ENCODE data around the gene AAK1. TPM values are rescaled to one million over a fixed set of nuclear protein-coding genes. Genes with fewer than 3 reads are reported as not detected.

Gene AAK1
- total and polyA plus RNA-seq, 2 of the 13 experiments (the other 11 are each of a cell fraction or from before 2014, with no cell fraction given), result 9.8 to 10.3 TPM

DNA sequence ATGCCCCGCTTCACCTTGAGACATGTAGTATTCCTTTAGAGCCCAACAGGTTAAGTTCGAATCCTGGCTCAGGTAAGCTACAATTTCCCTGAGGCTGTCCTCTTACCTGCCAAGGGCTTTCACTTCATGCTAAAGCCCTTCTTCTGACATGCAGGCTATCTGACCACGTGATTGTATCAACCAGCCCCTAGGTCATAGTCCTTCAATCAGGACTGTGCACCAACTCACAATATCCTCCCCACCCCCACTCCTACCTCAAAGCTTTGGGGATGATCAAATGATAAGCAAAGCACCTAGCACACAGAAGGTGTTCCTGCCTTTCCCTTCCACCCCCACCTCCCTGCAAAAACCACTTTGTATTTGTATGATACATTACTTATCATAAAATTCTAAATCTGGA lies 78.9 kb downstream of the AAK1 start:
- no peaks in the 10 kb centered on the region for H3K9me3 ChIP-seq (ENCODE audit: low read length)
- intact Hi-C loops (cut with micrococcal nuclease; ENCODE audit: unreplicated experiment), result loop anchor here (5.0 kb wide), 1 partner anchor 78 kb away; the partner anchor contains the start of gene AAK1
- ChIA-PET POLR2A (interaction anchor here (0.6 kb wide), 2 partner anchors 10 to 25 kb away, joined by 3 to 4 read pairs; no protein-coding TSS in a partner anchor), CTCF (ENCODE audit: low intra/inter-chr PET ratio, low total read pairs) (no interaction called here)
- H3K27ac ChIP-seq (ENCODE audit: extremely low read length, insufficient read depth, low read length), result no peak overlapping the region
- H2AFZ ChIP-seq (ENCODE audit: low read length), result no peak overlapping the region
- no peaks in the 10 kb centered on the region for H3K79me2 ChIP-seq (ENCODE audit: insufficient read depth, low read length)
- H4K20me1 ChIP-seq (ENCODE audit: insufficient read depth, low read length), result peaks cover 5% of the 10 kb centered on the region; the same call in 1 of the 2 replicates
- H3K4me2 ChIP-seq (ENCODE audit: low read depth, low read length), result no peak overlapping the region
- no peak overlapping the region for H3K9ac ChIP-seq (ENCODE audit: insufficient read depth, low read depth, low read length)
- H3K36me3 ChIP-seq (replicated peaks in 1 of 2; ENCODE audit: control insufficient read depth in 1 of 2, insufficient read depth in 2 of 2, low read length in 2 of 2), result no peaks in the 10 kb centered on the region
- FAIRE-seq, result no peak
- DNase-seq (ENCODE audit: low spot score), result no peak
- H3K27me3 ChIP-seq (ENCODE audit: control insufficient read depth in 1 of 2, insufficient read depth in 2 of 2, low read length in 2 of 2), result no peaks in the 10 kb centered on the region
- no TSS peak for BruUV-seq (replicated peaks)
- 89% methylated on average over 3 of the region's 3 CpGs for WGBS (ENCODE audit: low lambda C conversion rate)
- peaks cover 14% of the 10 kb centered on the region for H3K4me1 ChIP-seq (ENCODE audit: insufficient read depth, low read length)
- no peak overlapping the region for H3K4me3 ChIP-seq (replicated peaks in 1 of 3; ENCODE audit: insufficient read depth in 1 of 3, low read depth in 2 of 3, low read length in 3 of 3)
- in situ Hi-C loops (cut with HindIII; ENCODE audit: extremely low pct_ligation_motif_present, low pct_unique_long_range_greater_than_20kb), result loop anchor here (5.0 to 10.0 kb wide), 2 partner anchors 148 to 250 kb away; no protein-coding TSS in a partner anchor
- no peak for ATAC-seq
- TF ChIP-seq PHF21A (CRISPR knock-in tag; IDR thresholded peaks at IDR 0.05) (no peak), ZSCAN9 (CRISPR knock-in tag; IDR thresholded peaks at IDR 0.05; ENCODE audit: borderline replicate concordance) (no peak), ATF1 (CRISPR knock-in tag; IDR thresholded peaks at IDR 0.05) (no peak), ZMYM3 (CRISPR knock-in tag; IDR thresholded peaks at IDR 0.05) (no peak), CBX1 (IDR thresholded peaks at IDR 0.05; ENCODE audit: low read depth) (no peak), TSC22D2 (CRISPR knock-in tag; IDR thresholded peaks at IDR 0.05; ENCODE audit: borderline replicate concordance) (no peak), MTA1 (CRISPR knock-in tag; IDR thresholded peaks at IDR 0.05; ENCODE audit: borderline replicate concordance) (no peak), PCBP2 (optimal IDR thresholded peaks at IDR 0.05; ENCODE audit: low read depth, low read length, poor library complexity, severe bottlenecking) (no peak), KDM5B (CRISPR knock-in tag; IDR thresholded peaks at IDR 0.05; ENCODE audit: borderline replicate concordance) (no peak), CENPX (CRISPR knock-in tag; IDR thresholded peaks at IDR 0.05) (no peak)
- TF ChIP-seq, protein P1, sequence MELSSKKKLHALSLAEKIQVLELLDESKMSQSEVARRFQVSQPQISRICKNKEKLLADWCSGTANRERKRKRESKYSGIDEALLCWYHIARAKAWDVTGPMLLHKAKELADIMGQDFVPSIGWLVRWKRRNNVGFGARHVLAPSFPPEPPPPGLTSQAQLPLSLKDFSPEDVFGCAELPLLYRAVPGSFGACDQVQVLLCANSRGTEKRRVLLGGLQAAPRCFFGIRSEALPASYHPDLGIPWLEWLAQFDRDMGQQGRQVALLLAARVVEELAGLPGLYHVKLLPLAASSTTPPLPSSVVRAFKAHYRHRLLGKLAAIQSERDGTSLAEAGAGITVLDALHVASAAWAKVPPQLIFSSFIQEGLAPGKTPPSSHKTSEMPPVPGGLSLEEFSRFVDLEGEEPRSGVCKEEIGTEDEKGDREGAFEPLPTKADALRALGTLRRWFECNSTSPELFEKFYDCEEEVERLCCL (CRISPR knock-in tag; IDR thresholded peaks at IDR 0.05; ENCODE audit: borderline replicate concordance), result no peak
- TF ChIP-seq, protein P2, sequence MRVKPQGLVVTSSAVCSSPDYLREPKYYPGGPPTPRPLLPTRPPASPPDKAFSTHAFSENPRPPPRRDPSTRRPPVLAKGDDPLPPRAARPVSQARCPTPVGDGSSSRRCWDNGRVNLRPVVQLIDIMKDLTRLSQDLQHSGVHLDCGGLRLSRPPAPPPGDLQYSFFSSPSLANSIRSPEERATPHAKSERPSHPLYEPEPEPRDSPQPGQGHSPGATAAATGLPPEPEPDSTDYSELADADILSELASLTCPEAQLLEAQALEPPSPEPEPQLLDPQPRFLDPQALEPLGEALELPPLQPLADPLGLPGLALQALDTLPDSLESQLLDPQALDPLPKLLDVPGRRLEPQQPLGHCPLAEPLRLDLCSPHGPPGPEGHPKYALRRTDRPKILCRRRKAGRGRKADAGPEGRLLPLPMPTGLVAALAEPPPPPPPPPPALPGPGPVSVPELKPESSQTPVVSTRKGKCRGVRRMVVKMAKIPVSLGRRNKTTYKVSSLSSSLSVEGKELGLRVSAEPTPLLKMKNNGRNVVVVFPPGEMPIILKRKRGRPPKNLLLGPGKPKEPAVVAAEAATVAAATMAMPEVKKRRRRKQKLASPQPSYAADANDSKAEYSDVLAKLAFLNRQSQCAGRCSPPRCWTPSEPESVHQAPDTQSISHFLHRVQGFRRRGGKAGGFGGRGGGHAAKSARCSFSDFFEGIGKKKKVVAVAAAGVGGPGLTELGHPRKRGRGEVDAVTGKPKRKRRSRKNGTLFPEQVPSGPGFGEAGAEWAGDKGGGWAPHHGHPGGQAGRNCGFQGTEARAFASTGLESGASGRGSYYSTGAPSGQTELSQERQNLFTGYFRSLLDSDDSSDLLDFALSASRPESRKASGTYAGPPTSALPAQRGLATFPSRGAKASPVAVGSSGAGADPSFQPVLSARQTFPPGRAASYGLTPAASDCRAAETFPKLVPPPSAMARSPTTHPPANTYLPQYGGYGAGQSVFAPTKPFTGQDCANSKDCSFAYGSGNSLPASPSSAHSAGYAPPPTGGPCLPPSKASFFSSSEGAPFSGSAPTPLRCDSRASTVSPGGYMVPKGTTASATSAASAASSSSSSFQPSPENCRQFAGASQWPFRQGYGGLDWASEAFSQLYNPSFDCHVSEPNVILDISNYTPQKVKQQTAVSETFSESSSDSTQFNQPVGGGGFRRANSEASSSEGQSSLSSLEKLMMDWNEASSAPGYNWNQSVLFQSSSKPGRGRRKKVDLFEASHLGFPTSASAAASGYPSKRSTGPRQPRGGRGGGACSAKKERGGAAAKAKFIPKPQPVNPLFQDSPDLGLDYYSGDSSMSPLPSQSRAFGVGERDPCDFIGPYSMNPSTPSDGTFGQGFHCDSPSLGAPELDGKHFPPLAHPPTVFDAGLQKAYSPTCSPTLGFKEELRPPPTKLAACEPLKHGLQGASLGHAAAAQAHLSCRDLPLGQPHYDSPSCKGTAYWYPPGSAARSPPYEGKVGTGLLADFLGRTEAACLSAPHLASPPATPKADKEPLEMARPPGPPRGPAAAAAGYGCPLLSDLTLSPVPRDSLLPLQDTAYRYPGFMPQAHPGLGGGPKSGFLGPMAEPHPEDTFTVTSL (CRISPR knock-in tag; IDR thresholded peaks at IDR 0.05; ENCODE audit: borderline replicate concordance), result no peak
- TF ChIP-seq, protein P3, sequence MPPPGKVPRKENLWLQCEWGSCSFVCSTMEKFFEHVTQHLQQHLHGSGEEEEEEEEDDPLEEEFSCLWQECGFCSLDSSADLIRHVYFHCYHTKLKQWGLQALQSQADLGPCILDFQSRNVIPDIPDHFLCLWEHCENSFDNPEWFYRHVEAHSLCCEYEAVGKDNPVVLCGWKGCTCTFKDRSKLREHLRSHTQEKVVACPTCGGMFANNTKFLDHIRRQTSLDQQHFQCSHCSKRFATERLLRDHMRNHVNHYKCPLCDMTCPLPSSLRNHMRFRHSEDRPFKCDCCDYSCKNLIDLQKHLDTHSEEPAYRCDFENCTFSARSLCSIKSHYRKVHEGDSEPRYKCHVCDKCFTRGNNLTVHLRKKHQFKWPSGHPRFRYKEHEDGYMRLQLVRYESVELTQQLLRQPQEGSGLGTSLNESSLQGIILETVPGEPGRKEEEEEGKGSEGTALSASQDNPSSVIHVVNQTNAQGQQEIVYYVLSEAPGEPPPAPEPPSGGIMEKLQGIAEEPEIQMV (CRISPR knock-in tag; IDR thresholded peaks at IDR 0.05; ENCODE audit: low read depth), result no peak
- TF ChIP-seq, protein P4, sequence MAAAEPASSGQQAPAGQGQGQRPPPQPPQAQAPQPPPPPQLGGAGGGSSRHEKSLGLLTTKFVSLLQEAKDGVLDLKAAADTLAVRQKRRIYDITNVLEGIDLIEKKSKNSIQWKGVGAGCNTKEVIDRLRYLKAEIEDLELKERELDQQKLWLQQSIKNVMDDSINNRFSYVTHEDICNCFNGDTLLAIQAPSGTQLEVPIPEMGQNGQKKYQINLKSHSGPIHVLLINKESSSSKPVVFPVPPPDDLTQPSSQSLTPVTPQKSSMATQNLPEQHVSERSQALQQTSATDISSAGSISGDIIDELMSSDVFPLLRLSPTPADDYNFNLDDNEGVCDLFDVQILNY (CRISPR knock-in tag; conservative IDR thresholded peaks at IDR 0.05), result no peak
- TF ChIP-seq, protein P5, sequence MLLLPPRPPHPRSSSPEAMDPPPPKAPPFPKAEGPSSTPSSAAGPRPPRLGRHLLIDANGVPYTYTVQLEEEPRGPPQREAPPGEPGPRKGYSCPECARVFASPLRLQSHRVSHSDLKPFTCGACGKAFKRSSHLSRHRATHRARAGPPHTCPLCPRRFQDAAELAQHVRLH (CRISPR knock-in tag; IDR thresholded peaks at IDR 0.05; ENCODE audit: borderline replicate concordance, low read depth), result no peak
